Measurements from ENCODE around the gene COX15. TPM values are rescaled to one million over a fixed set of nuclear protein-coding genes. Genes with fewer than 3 reads are reported as not detected.

The COX15 gene
- total and polyA plus RNA-seq, 2 of the 8 experiments (the other 6 are each of a cell fraction or from before 2014, with no cell fraction given), result 17.5 to 36.6 TPM

DNA sequence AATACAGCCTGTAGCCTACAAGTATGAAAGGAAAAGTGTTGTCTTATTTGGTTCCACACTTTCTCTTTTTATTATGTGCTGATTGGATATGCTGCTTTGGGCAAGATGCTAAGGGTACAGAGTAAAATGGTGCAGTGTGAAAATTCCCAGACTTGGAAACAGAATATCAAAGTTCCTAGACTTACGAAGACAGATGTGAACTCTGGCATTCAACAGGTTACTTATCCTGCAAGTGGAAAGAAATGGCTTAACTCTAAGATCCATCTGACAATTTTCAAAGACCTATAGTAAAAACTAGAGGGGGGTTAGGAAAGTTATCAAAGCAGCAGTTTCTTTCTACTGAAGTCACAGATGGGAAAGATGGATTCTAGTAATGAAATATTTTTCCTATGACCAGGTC lies 24.2 kb upstream of the COX15 start:
- Histone ChIP-seq H3K27ac (ENCODE audit: low read depth, low read length) (no peak overlapping the region), H3K9ac (replicated peaks in 1 of 4; ENCODE audit: extremely low read depth in 1 of 4, low read depth in 3 of 4, low read length in 3 of 4) (no peak overlapping the region), H3K56ac (replicated peaks; ENCODE audit: insufficient read length, low read depth, low read length) (no peak overlapping the region), H2AK5ac (ENCODE audit: low read depth, low read length) (no peak overlapping the region), H2BK15ac (ENCODE audit: low read length) (no peak overlapping the region), H4K91ac (replicated peaks; ENCODE audit: insufficient read length, low read length) (no peak overlapping the region), H4K5ac (ENCODE audit: insufficient read length, low read depth, low read length) (no peak overlapping the region), H3K79me2 (ENCODE audit: control insufficient read depth in 1 of 2, insufficient read depth in 2 of 2, low read length in 2 of 2) (no peaks in the 10 kb centered on the region), H2BK12ac (ENCODE audit: low read depth, low read length) (no peak overlapping the region), H2BK120ac (replicated peaks; ENCODE audit: low read depth, low read length) (no peak overlapping the region), H3K4ac (replicated peaks; ENCODE audit: insufficient read length, low read depth, low read length) (no peak overlapping the region), H3K36me3 (ENCODE audit: control insufficient read depth in 2 of 4, insufficient read depth in 4 of 4, low read length in 3 of 4) (peaks cover 2 to 51% (median 15%) of the 10 kb centered on the region in 4 experiments; a peak in 5 of 8 replicates), H3K4me1 (replicated peaks in 1 of 4; ENCODE audit: control insufficient read depth in 3 of 4, insufficient read depth in 4 of 4, low read length in 3 of 4) (no peaks in the 10 kb centered on the region), H3K4me3 (ENCODE audit: extremely low read depth in 1 of 4, insufficient read depth in 2 of 4, low read depth in 3 of 4, low read length in 4 of 4) (no peak overlapping the region), H3K14ac (ENCODE audit: insufficient read length) (no peak overlapping the region), H3K27me3 (replicated peaks in 1 of 4; ENCODE audit: control insufficient read depth in 3 of 4, extremely low read depth in 1 of 4, insufficient read depth in 3 of 4, low read length in 3 of 4) (no peaks in the 10 kb centered on the region), H2BK5ac (ENCODE audit: low read depth, low read length) (no peak overlapping the region), H4K8ac (ENCODE audit: extremely low read depth, insufficient read depth, low read length) (no peak overlapping the region), H3K9me3 (ENCODE audit: insufficient read depth in 2 of 2, low read depth in 1 of 2, low read length in 1 of 2) (no peaks in the 10 kb centered on the region), H3K79me1 (ENCODE audit: low read depth, low read length) (no peaks in the 10 kb centered on the region), H3K23me2 (ENCODE audit: low read depth, low read length) (no peaks in the 10 kb centered on the region), H3K23ac (ENCODE audit: insufficient read length) (no peak overlapping the region), H4K20me1 (replicated peaks in 1 of 2; ENCODE audit: control insufficient read depth in 1 of 2, insufficient read depth in 2 of 2, low read length in 2 of 2) (no peaks in the 10 kb centered on the region), H2AFZ (ENCODE audit: low read length) (no peak overlapping the region), H2BK20ac (ENCODE audit: low read length) (no peak overlapping the region), H3K18ac (ENCODE audit: extremely low read depth, low read length) (no peak overlapping the region), H3K4me2 (ENCODE audit: insufficient read depth in 1 of 2, low read depth in 2 of 2, low read length in 2 of 2) (no peak overlapping the region)
- 95% methylated on average over 1 of the region's 1 CpG; no CpG with 5 or more reads in 1 of the 2 experiments for WGBS, 2 experiments (ENCODE audit: extremely low coverage in 1 of 2, insufficient coverage in 1 of 2, insufficient read length in 1 of 2, insufficient replicate concordance in 2 of 2, low coverage in 1 of 2, low lambda C conversion rate in 2 of 2, missing lambda C conversion rate in 1 of 2)
- POLR2A ChIA-PET (ENCODE audit: partially characterized antibody), result interaction anchor here (0.6 to 1.2 kb wide), 2 partner anchors 13 to 1722 kb away, joined by 3 to 4 read pairs; no protein-coding TSS in a partner anchor
- DNase-seq (ENCODE audit: low read depth in 1 of 2, low spot score in 2 of 2), result no peak
- CTCF ChIA-PET (ENCODE audit: partially characterized antibody), result interaction anchor here (0.6 kb wide), 1 partner anchor 16 kb away, joined by 3 read pairs; no protein-coding TSS in a partner anchor
- no peak for FAIRE-seq
- TF ChIP-seq KDM5A (IDR thresholded peaks at IDR 0.05; ENCODE audit: low read length) (no peak), KDM1A (IDR thresholded peaks at IDR 0.05; ENCODE audit: borderline replicate concordance, low read length) (no peak), CEBPB (IDR thresholded peaks at IDR 0.05; ENCODE audit: low read depth, low read length) (no peak), RAD21 (IDR thresholded peaks at IDR 0.05 in 1 of 2, conservative IDR thresholded peaks at IDR 0.05 in 1 of 2; ENCODE audit: low read depth in 2 of 2, low read length in 2 of 2) (no peak), POLR2AphosphoS5 (IDR thresholded peaks at IDR 0.05; ENCODE audit: low read depth, low read length) (no peak), CTBP2 (IDR thresholded peaks at IDR 0.05; ENCODE audit: borderline replicate concordance, insufficient read depth, insufficient read length, low read length) (no peak), SAP30 (IDR thresholded peaks at IDR 0.05; ENCODE audit: insufficient read depth, insufficient replicate concordance, low read length) (no peak), CBX5 (IDR thresholded peaks at IDR 0.05; ENCODE audit: low read depth, low read length) (no peak), SRF (IDR thresholded peaks at IDR 0.05; ENCODE audit: low read depth, low read length) (no peak)
- TF ChIP-seq, protein P1, sequence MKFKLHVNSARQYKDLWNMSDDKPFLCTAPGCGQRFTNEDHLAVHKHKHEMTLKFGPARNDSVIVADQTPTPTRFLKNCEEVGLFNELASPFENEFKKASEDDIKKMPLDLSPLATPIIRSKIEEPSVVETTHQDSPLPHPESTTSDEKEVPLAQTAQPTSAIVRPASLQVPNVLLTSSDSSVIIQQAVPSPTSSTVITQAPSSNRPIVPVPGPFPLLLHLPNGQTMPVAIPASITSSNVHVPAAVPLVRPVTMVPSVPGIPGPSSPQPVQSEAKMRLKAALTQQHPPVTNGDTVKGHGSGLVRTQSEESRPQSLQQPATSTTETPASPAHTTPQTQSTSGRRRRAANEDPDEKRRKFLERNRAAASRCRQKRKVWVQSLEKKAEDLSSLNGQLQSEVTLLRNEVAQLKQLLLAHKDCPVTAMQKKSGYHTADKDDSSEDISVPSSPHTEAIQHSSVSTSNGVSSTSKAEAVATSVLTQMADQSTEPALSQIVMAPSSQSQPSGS (IDR thresholded peaks at IDR 0.05; ENCODE audit: low read length), result no peak
